ENCODE results near the gene PRCP.
"Not testable (repeated sequence)": the region's sequence is repeated elsewhere in the genome, so short reads cannot be mapped to it uniquely, and the experiment has no call there.

Gene PRCP

GRCh38 chr11:82900277-82901164 is at the start of gene PRCP:
Gene PRCP (minus strand): TSS chr11:82900430. CDS start chr11:82900402, 28 bp downstream.
- peak; percentile 87 to 95 for DNase-seq (ENCODE audit: low read depth in 2 of 2)

DNA sequence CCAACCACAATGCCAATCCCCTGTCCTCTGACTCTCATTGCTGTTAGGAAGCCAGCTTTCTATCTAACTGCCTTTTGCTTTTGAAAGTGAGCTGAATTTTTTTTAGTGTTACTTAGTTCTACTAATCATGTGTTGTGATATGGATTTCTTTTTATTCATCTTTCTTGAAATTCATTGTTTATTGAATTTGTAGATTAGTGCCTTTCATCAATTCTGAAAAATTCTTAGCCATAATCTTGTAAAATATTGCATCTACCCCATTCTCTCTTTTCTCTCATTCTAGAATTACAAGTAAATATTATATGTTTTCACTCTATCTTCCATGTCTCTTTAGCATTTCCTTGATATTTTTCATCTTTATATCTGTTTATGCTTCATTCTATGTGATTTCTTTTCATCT is 49.1 kb upstream of the PRCP start:
- no peak for DNase-seq (ENCODE audit: low read depth in 2 of 2)

DNA sequence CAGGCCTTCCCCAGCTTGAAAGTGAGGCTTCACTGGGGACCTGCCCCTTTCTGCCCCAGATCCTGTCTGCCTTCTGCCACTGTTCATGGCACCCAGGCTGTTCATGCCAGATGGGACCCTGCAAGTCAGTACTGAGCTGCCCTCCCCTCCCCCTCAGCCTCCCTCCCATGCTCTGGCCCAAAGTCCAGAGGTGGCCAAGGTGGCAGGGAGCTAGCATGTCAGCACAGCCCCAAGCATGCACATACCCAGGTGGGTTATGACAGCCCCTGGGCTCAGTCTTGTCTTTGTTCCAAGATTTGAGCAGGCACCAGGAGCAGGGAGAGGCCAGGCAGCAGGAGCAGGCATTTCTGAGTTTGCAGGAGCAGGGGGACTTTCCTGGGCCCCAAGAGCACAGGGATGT is 45.5 kb upstream of the PRCP start:
- no peak for DNase-seq (ENCODE audit: low read depth in 2 of 2)

GRCh38 chr11:82945041-82945440 is 44.8 kb upstream of the PRCP start:
- DNase-seq (ENCODE audit: low read depth in 2 of 2): not testable (repeated sequence)

DNA sequence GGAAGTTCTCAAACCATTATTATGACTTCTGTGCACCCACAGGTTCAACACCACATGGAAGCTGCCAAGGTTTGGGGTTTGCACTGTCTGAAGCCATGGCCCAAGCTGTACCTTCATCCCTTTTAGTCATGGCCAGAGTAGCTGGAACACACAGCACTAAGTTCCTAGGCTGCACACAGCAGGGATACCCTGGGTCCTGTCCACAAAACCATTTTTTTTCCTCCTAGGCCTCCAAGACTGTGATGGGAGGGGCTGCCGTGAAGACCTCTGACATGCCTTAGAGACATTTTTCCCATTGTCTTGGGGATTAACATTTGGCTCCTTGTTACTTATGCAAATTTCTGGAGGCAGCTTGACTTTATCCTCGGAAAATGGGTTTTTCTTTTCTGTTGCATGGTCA is 44.0 kb upstream of the PRCP start:
- DNase-seq (ENCODE audit: low read depth in 2 of 2): no peak

DNA sequence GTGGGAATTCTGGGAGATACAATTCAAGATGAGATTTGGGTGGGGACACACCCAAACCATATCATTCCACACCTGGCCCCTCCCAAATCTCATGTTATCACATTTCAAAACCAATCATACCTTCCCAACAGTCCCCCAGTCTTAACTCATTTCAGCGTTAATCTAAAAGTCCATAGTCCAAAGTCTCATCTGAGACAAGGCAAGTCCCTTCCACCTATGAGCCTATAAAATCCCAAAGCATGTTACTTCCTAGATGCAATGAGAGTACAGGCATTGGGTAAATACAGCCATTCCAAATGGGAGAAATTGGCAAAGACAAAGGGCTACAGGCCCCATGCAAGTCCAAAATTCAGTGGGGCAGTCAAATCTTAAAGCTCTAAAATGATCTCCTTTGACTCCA is 43.2 kb upstream of the PRCP start:
- not testable (repeated sequence) for DNase-seq (ENCODE audit: low read depth in 2 of 2)

GRCh38 chr11:82942376-82942775 is 42.1 kb upstream of the PRCP start:
- DNase-seq (ENCODE audit: low read depth in 2 of 2): no peak

DNA sequence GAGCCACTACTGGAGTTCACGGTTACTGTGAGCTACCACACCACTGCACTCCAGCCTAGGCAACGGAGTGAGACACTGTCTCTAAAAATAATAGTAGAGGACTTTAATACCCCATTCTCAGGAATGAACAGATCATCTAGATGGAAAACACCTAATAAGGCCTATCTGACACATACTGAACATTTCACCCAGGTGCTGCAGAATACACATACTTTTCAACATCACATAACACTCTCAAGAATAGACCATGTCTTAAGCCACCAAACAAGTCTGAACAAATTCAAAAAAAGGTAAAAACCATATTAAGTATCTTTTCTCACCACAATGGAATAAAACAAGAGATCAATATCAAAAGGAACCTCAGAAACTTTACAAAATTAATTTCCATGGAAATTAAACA is 39.2 kb upstream of the PRCP start:
- no peak for DNase-seq (ENCODE audit: low read depth in 2 of 2)

GRCh38 chr11:82937554-82937953 is 37.3 kb upstream of the PRCP start:
- no peak for DNase-seq (ENCODE audit: low read depth in 2 of 2)

DNA sequence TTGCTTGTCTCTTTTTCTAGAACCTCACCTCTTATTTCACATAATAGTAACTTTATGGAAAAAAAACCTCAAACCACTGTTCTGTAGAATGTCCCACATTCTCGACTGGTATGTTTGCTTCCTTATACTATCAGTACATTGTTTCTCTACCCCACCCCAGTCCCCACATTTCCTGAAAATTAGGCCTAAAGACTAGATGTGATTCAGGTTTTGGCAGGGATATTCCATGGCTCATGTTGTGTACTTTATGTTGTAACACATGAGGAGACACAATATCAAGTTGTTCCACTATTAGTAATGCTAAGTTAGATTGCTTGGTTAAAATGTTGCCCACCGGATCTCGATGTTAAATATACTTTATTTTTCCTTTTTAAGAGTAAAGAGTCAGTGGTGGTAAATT is 36.0 kb upstream of the PRCP start:
- no peak for DNase-seq (ENCODE audit: low read depth in 2 of 2)

GRCh38 chr11:82932564-82932963 is 32.3 kb upstream of the PRCP start:
- no peak for DNase-seq (ENCODE audit: low read depth in 2 of 2)

DNA sequence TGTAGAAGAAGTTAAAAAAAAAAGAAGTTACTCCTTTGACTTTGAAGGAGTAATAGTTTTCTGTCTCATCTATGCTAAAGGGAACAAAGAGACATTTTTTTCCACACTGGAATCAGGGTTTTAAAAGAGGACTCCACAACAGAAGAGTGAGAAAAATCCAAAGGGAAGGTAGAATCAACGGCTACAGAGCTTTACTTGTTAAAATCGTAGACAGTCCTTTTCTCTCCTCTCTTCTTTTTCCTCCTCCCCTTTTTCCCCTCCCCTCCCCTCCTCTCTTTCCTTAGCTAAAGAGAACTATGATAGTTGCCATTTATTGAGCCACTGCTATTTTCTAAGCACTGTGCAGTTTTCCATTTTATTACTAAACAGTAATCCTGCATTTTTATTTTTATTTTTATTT is 30.5 kb upstream of the PRCP start:
- DNase-seq (ENCODE audit: low read depth in 2 of 2): no peak

DNA sequence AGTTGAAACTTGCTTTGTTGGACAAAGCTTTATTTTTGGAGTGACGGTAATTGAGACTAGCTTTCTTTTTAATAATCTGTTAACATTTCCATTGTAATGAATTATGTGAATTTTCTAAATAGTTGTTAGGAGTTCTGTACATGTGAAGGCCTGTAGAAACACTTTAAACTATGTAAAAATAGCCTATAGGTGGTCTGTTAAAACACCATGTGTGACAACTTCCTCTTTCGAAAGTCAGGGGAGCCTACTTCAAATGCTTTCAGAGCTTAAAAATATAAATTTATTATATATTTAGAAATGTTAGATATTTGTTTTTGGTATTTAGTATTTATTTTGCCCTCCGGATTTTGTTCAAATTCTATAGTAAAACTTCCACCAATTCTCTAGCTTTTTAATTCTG is 30.0 kb upstream of the PRCP start:
- DNase-seq (ENCODE audit: low read depth in 2 of 2): no peak

- DNase-seq (ENCODE audit: low read depth in 2 of 2): no peak
Measured at GRCh38 chr11:82929121-82929520, 28.9 kb upstream of the PRCP start.

GRCh38 chr11:82927264-82927880 is 27.1 kb upstream of the PRCP start:
- DNase-seq (ENCODE audit: low read depth in 2 of 2): no peak

- DNase-seq (ENCODE audit: low read depth in 2 of 2): no peak
Measured at GRCh38 chr11:82924522-82925224, 24.4 kb upstream of the PRCP start.

GRCh38 chr11:82922396-82923173 is 22.4 kb upstream of the PRCP start:
- not testable (repeated sequence) for DNase-seq (ENCODE audit: low read depth in 2 of 2)

DNA sequence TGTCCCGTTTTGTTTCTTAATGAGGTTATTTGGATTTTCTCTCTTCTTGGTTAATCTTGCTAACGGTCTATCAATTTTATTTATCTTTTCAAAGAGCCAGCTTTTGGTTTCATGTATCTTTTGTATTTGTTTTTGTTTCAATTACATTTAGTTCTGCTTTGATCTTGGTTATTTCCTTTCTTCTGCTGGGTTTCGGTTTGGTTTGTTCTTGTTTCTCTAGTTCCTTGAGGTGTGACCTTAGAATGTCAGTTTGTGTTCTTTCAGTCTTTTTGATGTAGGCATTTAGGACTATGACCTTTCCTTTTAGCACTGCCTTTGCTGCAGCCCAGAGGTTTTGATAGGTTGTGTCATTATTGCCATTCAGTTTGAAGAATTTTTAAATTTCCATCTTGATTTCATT is 20.0 kb upstream of the PRCP start:
- not testable (repeated sequence) for DNase-seq (ENCODE audit: low read depth in 2 of 2)

DNA sequence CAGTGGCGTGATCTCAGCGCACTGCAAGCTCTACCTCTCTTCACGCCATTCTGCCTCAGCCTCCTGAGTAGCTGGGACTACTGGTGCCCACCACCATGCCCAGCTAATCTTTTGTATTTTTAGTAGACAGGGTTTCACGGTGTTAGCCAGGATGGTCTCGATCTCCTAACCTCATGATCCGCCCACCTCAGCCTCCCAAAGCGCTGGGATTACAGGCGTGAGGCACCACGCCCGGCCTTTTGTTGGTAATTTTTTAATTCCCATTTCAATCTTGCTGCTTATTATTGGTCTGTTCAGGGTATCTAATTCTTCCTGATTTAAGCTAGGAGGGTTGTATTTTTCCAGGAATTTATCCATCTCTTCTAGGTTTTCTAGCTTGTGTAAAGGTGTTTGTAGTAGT is 19.6 kb upstream of the PRCP start:
- not testable (repeated sequence) for DNase-seq (ENCODE audit: low read depth in 2 of 2)

GRCh38 chr11:82909015-82909640 is 8.9 kb upstream of the PRCP start:
- no peak for DNase-seq (ENCODE audit: low read depth in 2 of 2)

DNA sequence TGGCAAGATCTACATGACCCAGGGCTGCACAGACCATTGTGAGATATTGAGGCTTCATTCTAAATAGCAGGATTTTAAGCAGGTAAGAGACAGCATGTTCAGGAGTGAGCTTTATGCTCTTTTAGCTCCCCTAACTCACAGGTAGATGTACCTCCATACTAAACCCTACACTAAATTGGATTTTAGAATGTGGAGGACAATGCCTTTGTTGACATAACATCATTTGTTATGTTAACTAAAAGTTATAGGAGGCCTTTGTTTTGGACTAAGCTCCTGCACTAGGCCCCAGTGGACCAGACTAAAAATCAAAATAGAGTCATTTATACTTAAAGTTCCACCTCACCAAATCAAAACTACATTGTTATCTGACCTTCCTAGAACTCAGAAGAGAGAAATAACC is 8.1 kb upstream of the PRCP start:
- no peak for DNase-seq (ENCODE audit: low read depth in 2 of 2)
